Thyroid gland (tissue), 4 donors: ENCODE measurements around the gene ISLR.

Experiments used
- CTCF ChIP-seq, 6 experiments: fragments of 200-600 bp in 3 of 6; fragments of 450-650 bp in 3 of 6; sonication (generic) in 3 of 6; IDR thresholded peaks; one replicate each; pipeline ENCODE4 v1.5.1; 2016 to 2019; ENCODE audit warnings: antibody characterized with exemption in 6 of 6, mild to moderate bottlenecking in 2 of 6, inconsistent platforms in 1 of 6, moderate library complexity in 1 of 6
- POLR2A ChIP-seq, 2 donors: fragments of 450-650 bp; IDR thresholded peaks; one replicate each; pipeline ENCODE4 v1.6.1; 2017; ENCODE audit warnings: antibody characterized with exemption in 2 of 2, mild to moderate bottlenecking in 2 of 2, moderate library complexity in 1 of 2

GRCh38 chr15:74157868-74158827, 15.4 kb upstream of the ISLR start:
- no peak for TF ChIP-seq POLR2A (IDR thresholded peaks at IDR 0.05)
- TF ChIP-seq CTCF (IDR thresholded peaks at IDR 0.05), result no peak
